Thymus (tissue), 11 donors: ENCODE measurements around the gene GRAMD2A. TPM values are rescaled to one million over a fixed set of nuclear protein-coding genes. Genes with fewer than 3 reads are reported as not detected.

Source experiments
- DNase-seq, 9 donors: peaks; one replicate each; pipeline ENCODE4 v3.0.0-alpha.2; 2013; ENCODE audit warnings: low spot score in 9 of 9, low read depth in 6 of 9, missing footprints in 1 of 9
- H3K27ac ChIP-seq, 2 donors: one replicate each; pipeline ENCODE4 v1.5.1; 2013; ENCODE audit warnings: control low read depth in 1 of 2, low read depth in 1 of 2, low read length in 1 of 2, mild to moderate bottlenecking in 1 of 2, moderate library complexity in 1 of 2
- H3K27me3 ChIP-seq, 2 donors: one replicate each; pipeline ENCODE4 v1.5.1; 2013; ENCODE audit warnings: low read length in 1 of 2; ENCODE audit not compliant: control insufficient read depth in 2 of 2, insufficient read depth in 1 of 2
- H3K36me3 ChIP-seq, 2 donors: one replicate each; pipeline ENCODE4 v1.5.1; 2013; ENCODE audit warnings: low read length in 1 of 2, mild to moderate bottlenecking in 1 of 2, moderate library complexity in 1 of 2; ENCODE audit not compliant: control insufficient read depth in 2 of 2, insufficient read depth in 2 of 2
- H3K4me1 ChIP-seq, 2 donors: one replicate each; pipeline ENCODE4 v1.5.1; 2013; ENCODE audit warnings: low read length in 2 of 2; ENCODE audit not compliant: control insufficient read depth in 2 of 2, insufficient read depth in 2 of 2
- H3K4me3 ChIP-seq, 2 donors: one replicate each; pipeline ENCODE4 v1.5.1; 2013; ENCODE audit warnings: low read length in 2 of 2, control low read depth in 1 of 2, mild to moderate bottlenecking in 1 of 2
- H3K9me3 ChIP-seq, 2 donors: one replicate each; pipeline ENCODE4 v1.5.1; 2013; ENCODE audit warnings: low read length in 1 of 2, mild to moderate bottlenecking in 1 of 2; ENCODE audit not compliant: control insufficient read depth in 2 of 2, insufficient read depth in 1 of 2
- WGBS: extraction: QIAGEN DNeasy Blood & Tissue Kit; methylation state at CpG from one replicate; pipeline ENCODE4 v1.1.7; 2013; 5-methylcytosine and 5-hydroxymethylcytosine counted together
- polyA plus RNA-seq: library from polyadenylated mRNA; stranded (reverse); fragments of 200-250 nt; gene quantifications from one replicate; pipeline ENCODE4 v1.2.3, GENCODE V29; 2013
- total RNA-seq: library from RNA; stranded (reverse); fragments of 120-200 nt; gene quantifications from one replicate; pipeline ENCODE4 v1.2.4, GENCODE V29; 2013
- donor health status: healthy.

Gene GRAMD2A
- total and polyA plus RNA-seq, 2 donors: 0.47 to 0.52 TPM

- no peak for DNase-seq
Measured at GRCh38 chr15:72136170-72137051, 61.2 kb downstream of the GRAMD2A start.

GRCh38 chr15:72135719-72136118 lies 61.9 kb downstream of the GRAMD2A start:
- Histone ChIP-seq H3K36me3 (no peaks in the 10 kb centered on the region), H3K9me3 (no peaks in the 10 kb centered on the region), H3K27ac (no peak overlapping the region), H3K4me1 (no peaks in the 10 kb centered on the region), H3K4me3 (no peak overlapping the region), H3K27me3 (no peaks in the 10 kb centered on the region)
- 92% methylated on average over 2 of the region's 2 CpGs for WGBS
- DNase-seq: no peak

More at GRCh38 chr15:72136170-72137051, 61.2 kb downstream of the GRAMD2A start:
- 94% methylated on average over 4 of the region's 4 CpGs for WGBS
- Histone ChIP-seq H3K27me3 (no peaks in the 10 kb centered on the region), H3K27ac (no peak overlapping the region), H3K36me3 (no peaks in the 10 kb centered on the region), H3K4me3 (no peak overlapping the region), H3K4me1 (no peaks in the 10 kb centered on the region), H3K9me3 (no peaks in the 10 kb centered on the region)

- Histone ChIP-seq H3K36me3 (no peaks in the 10 kb centered on the region), H3K27ac (no peak overlapping the region), H3K27me3 (no peaks in the 10 kb centered on the region), H3K9me3 (no peaks in the 10 kb centered on the region), H3K4me1 (no peaks in the 10 kb centered on the region), H3K4me3 (no peak overlapping the region)
- no peak for DNase-seq
- WGBS: 89% methylated on average over 1 of the region's 1 CpG
Measured at GRCh38 chr15:72133211-72133610, 64.4 kb downstream of the GRAMD2A start.

GRCh38 chr15:72131922-72132321 lies 65.7 kb downstream of the GRAMD2A start:
- H3K4me3 ChIP-seq: no peak overlapping the region
- H3K9me3 ChIP-seq: no peaks in the 10 kb centered on the region
- H3K27me3 ChIP-seq: no peaks in the 10 kb centered on the region
- no peak for DNase-seq
- no peak overlapping the region for H3K27ac ChIP-seq
- no peaks in the 10 kb centered on the region for H3K4me1 ChIP-seq
- H3K36me3 ChIP-seq: no peaks in the 10 kb centered on the region
- WGBS: 85% methylated on average over 3 of the region's 3 CpGs

DNA sequence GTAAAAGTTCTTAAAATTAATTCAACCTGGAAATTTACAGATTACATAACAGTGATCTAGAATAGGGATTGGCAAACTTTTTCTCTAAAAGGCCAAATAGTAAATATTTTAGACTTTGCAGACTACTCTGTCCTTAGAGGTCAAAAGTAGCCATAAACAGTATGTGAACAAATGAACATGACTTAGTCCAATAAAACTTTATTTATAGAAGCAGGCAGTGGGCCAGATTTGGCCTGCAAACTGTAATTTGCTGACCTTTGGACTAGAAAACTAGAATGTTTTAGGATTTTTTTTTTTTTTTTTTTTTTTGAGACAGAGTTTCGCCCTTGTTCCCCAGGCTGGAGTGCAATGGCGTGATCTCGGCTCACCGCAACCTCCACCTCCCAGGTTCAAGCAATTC lies 67.3 kb downstream of the GRAMD2A start:
- no peak for DNase-seq
- 97% methylated on average over 4 of the region's 4 CpGs for WGBS
- Histone ChIP-seq H3K4me3 (no peak overlapping the region), H3K9me3 (no peaks in the 10 kb centered on the region), H3K36me3 (no peaks in the 10 kb centered on the region), H3K27ac (no peak overlapping the region), H3K27me3 (no peaks in the 10 kb centered on the region), H3K4me1 (no peaks in the 10 kb centered on the region)

GRCh38 chr15:72128359-72128758 lies 69.2 kb downstream of the GRAMD2A start:
- no peaks in the 10 kb centered on the region for H3K4me1 ChIP-seq
- H3K36me3 ChIP-seq: no peaks in the 10 kb centered on the region
- no peak for DNase-seq
- H3K27ac ChIP-seq: no peak overlapping the region
- H3K27me3 ChIP-seq: no peaks in the 10 kb centered on the region
- H3K4me3 ChIP-seq: no peak overlapping the region
- no peaks in the 10 kb centered on the region for H3K9me3 ChIP-seq

- 80% methylated on average over 2 of the region's 2 CpGs for WGBS
- no peaks in the 10 kb centered on the region for H3K27me3 ChIP-seq
- H3K4me1 ChIP-seq: no peaks in the 10 kb centered on the region
- no peaks in the 10 kb centered on the region for H3K9me3 ChIP-seq
- no peak for DNase-seq
- no peak overlapping the region for H3K4me3 ChIP-seq
- H3K36me3 ChIP-seq: no peaks in the 10 kb centered on the region
- no peak overlapping the region for H3K27ac ChIP-seq
Measured at GRCh38 chr15:72127724-72128322, 69.8 kb downstream of the GRAMD2A start.

DNA sequence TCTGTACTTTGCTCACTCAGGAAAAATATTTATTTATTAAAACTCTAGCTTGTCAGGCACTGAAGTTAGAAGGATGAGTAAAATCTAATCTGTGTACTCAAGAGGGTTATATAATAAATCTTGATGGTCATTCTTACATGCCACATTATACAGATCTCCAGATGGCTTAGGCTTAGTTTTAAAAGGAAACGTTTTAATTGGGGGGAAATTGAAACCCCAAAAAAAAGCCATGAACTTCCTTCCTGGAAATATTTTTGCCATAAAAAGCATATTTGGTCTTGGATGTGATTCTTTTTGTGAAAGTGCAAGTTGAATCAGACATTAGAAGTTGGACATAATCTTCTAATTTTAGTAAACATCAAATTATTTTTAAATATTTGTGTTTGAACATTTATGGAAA lies 73.4 kb downstream of the GRAMD2A start:
- H3K4me3 ChIP-seq: no peak overlapping the region
- no peaks in the 10 kb centered on the region for H3K36me3 ChIP-seq
- no peaks in the 10 kb centered on the region for H3K9me3 ChIP-seq
- no peak for DNase-seq
- H3K4me1 ChIP-seq: no peaks in the 10 kb centered on the region
- H3K27me3 ChIP-seq: no peaks in the 10 kb centered on the region
- WGBS: 7% methylated on average over 1 of the region's 1 CpG
- H3K27ac ChIP-seq: no peak overlapping the region
